GM23338 (cell line): Measurements from ENCODE around the gene EXOC1L. TPM values are rescaled to one million over a fixed set of nuclear protein-coding genes. Genes with fewer than 3 reads are reported as not detected.

Experiments
- ATAC-seq: fragments of 200-7000 bp; cut with Tn5 transposase; 3 replicates; pipeline ENCODE4 v1.9.1; 2020
- DNase-seq: peaks from one replicate; pipeline ENCODE4 v3.0.0-alpha.2; 2015; ENCODE audit warnings: low spot score
- H2AFZ ChIP-seq: fragments of 200-600 bp; sonication (generic); 2 replicates; pipeline ENCODE4 v1.8.0; 2016; ENCODE audit warnings: antibody characterized with exemption, mild to moderate bottlenecking, moderate library complexity
- H3F3A ChIP-seq: fragments of 200-600 bp; sonication (generic); replicated peaks from 2 replicates; pipeline ENCODE4 v1.8.0; 2017; ENCODE audit warnings: antibody characterized with exemption, mixed run types, low read depth
- H3K27ac ChIP-seq: fragments of 200-600 bp; sonication (generic); 2 replicates; pipeline ENCODE4 v1.6.1; 2016; ENCODE audit warnings: low read depth
- H3K27me3 ChIP-seq: fragments of 200-600 bp; sonication (generic); 2 replicates; pipeline ENCODE4 v1.8.0; 2016; ENCODE audit warnings: mild to moderate bottlenecking, mixed run types, moderate library complexity; ENCODE audit not compliant: insufficient read depth
- H3K36me3 ChIP-seq: fragments of 200-600 bp; sonication (generic); 2 replicates; pipeline ENCODE4 v1.8.0; 2016; ENCODE audit warnings: mild to moderate bottlenecking; ENCODE audit not compliant: insufficient read depth
- H3K4me1 ChIP-seq: fragments of 200-600 bp; sonication (generic); 2 replicates; pipeline ENCODE4 v1.8.0; 2016; ENCODE audit warnings: mild to moderate bottlenecking, moderate library complexity; ENCODE audit not compliant: insufficient read depth
- H3K4me2 ChIP-seq: fragments of 200-600 bp; sonication (generic); 2 replicates; pipeline ENCODE4 v1.7.1; 2017; ENCODE audit warnings: mixed run types
- H3K4me3 ChIP-seq: fragments of 200-600 bp; sonication (generic); 2 replicates; pipeline ENCODE4 v1.6.1; 2016; ENCODE audit warnings: mixed run types
- H3K79me2 ChIP-seq: fragments of 200-600 bp; sonication (generic); replicated peaks from 2 replicates; pipeline ENCODE4 v1.8.0; 2017; ENCODE audit warnings: mild to moderate bottlenecking; ENCODE audit not compliant: insufficient read depth
- H3K9me2 ChIP-seq: fragments of 200-600 bp; sonication (generic); 2 replicates; pipeline ENCODE4 v1.8.0; 2017; ENCODE audit not compliant: insufficient read depth
- H4K20me1 ChIP-seq: fragments of 200-600 bp; sonication (generic); replicated peaks from 2 replicates; pipeline ENCODE4 v1.8.0; 2017; ENCODE audit warnings: mild to moderate bottlenecking; ENCODE audit not compliant: insufficient read depth
- H3K27ac Mint-ChIP-seq: 2 replicates; pipeline ENCODE4 v1.8.0; 2020; ENCODE audit warnings: inconsistent platforms, mild to moderate bottlenecking, moderate library complexity, mixed read lengths
- H3K27me3 Mint-ChIP-seq: 3 replicates; pipeline ENCODE4 v1.8.0; 2022; ENCODE audit warnings: low read depth, mild to moderate bottlenecking, moderate library complexity, mixed read lengths, inconsistent platforms; ENCODE audit not compliant: insufficient read depth, poor library complexity
- H3K36me3 Mint-ChIP-seq: 3 replicates; pipeline ENCODE4 v1.8.0; 2021; ENCODE audit warnings: low read depth, mild to moderate bottlenecking, inconsistent platforms, moderate library complexity, mixed read lengths
- H3K4me1 Mint-ChIP-seq: 3 replicates; pipeline ENCODE4 v1.8.0; 2020; ENCODE audit warnings: mild to moderate bottlenecking, inconsistent platforms, mixed read lengths
- H3K4me3 Mint-ChIP-seq: 3 replicates; pipeline ENCODE4 v1.8.0; 2021; ENCODE audit warnings: moderate library complexity, mild to moderate bottlenecking, inconsistent platforms, mixed read lengths
- H3K9me3 Mint-ChIP-seq: 3 replicates; pipeline ENCODE4 v1.8.0; 2020; ENCODE audit warnings: moderate library complexity, mild to moderate bottlenecking, inconsistent platforms, mixed read lengths
- CREB1 ChIP-seq: fragments of 250-450 bp; sonication (Bioruptor Pico); IDR thresholded peaks from 2 replicates; pipeline ENCODE4 v1.5.0; 2020; ENCODE audit warnings: low read depth, mild to moderate bottlenecking, moderate library complexity
- EZH2phosphoT487 ChIP-seq: fragments of 200-600 bp; sonication (generic); IDR thresholded peaks from one replicate; pipeline ENCODE4 v1.8.1; 2018; ENCODE audit warnings: antibody characterized with exemption; ENCODE audit not compliant: unreplicated experiment
- JUNB ChIP-seq: IDR thresholded peaks from one replicate; pipeline ENCODE4 v1.6.1; 2016; ENCODE audit warnings: antibody characterized with exemption; ENCODE audit not compliant: unreplicated experiment
- POLR2AphosphoS5 ChIP-seq: IDR thresholded peaks from 2 replicates; pipeline ENCODE4 v1.6.1; 2016; ENCODE audit warnings: antibody characterized with exemption, low read depth
- STAT1 ChIP-seq: IDR thresholded peaks from one replicate; pipeline ENCODE4 v1.6.1; 2016; ENCODE audit warnings: antibody characterized with exemption; ENCODE audit not compliant: unreplicated experiment
- ZNF114 ChIP-seq: fragments of 250-450 bp; sonication (Bioruptor Pico); IDR thresholded peaks from 2 replicates; pipeline ENCODE4 v1.5.0; 2020; ENCODE audit warnings: mild to moderate bottlenecking, moderate library complexity
- polyA plus RNA-seq: library from polyadenylated mRNA; unstranded; fragments of >200 nt; fragmentation: Nextera tagmentation; extraction: Ambion mirVana; gene quantifications from 2 replicates; pipeline ENCODE4 v1.2.1, GENCODE V29; 2016
- total RNA-seq: library from RNA; depleted of rRNA; stranded (reverse); fragments of >200 nt; shearing (Covaris generic); gene quantifications from 2 replicates; pipeline ENCODE4 v1.2.3, GENCODE V29; 2014
- TF ChIP-seq, protein P1 (sequence below): IDR thresholded peaks from 2 replicates; pipeline ENCODE4 v1.6.1; 2016; ENCODE audit warnings: antibody characterized with exemption
- TF ChIP-seq, protein P2 (sequence below): IDR thresholded peaks from one replicate; pipeline ENCODE4 v1.6.1; 2018; ENCODE audit warnings: antibody characterized with exemption; ENCODE audit not compliant: unreplicated experiment

The EXOC1L gene
- total and polyA plus RNA-seq, 2 experiments from 2014 or later: not detected

DNA sequence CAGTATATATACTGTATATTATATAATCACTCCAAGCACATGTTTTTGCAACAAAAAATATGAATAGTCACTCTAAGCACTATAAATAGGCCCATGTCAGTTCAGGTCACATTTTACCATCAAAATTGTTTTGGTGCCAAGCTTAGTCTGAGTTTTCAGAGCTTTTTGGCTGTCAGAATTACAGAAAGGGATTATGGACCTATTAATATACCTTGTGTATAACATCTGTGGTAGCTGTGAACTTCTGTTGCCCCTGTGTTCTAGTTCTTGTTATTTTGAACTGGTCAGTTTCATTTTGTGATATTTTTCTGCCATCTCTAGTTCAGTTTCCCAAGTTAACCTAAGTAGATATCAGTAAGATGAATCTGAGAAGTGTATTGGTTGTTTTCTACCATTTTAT is 56.8 kb downstream of the EXOC1L start:
- H3K4me1 ChIP-seq: no peaks in the 10 kb centered on the region
- no peaks in the 10 kb centered on the region for H3K27me3 Mint-ChIP-seq
- H2AFZ ChIP-seq: no peak overlapping the region
- no peaks in the 10 kb centered on the region for H4K20me1 ChIP-seq
- H3K9me2 ChIP-seq: no peaks in the 10 kb centered on the region
- TF ChIP-seq CREB1: no peak
- no peak for TF ChIP-seq JUNB
- no peak for TF ChIP-seq EZH2phosphoT487
- TF ChIP-seq ZNF114 (CRISPR knock-in tag): no peak
- TF ChIP-seq, protein P1, sequence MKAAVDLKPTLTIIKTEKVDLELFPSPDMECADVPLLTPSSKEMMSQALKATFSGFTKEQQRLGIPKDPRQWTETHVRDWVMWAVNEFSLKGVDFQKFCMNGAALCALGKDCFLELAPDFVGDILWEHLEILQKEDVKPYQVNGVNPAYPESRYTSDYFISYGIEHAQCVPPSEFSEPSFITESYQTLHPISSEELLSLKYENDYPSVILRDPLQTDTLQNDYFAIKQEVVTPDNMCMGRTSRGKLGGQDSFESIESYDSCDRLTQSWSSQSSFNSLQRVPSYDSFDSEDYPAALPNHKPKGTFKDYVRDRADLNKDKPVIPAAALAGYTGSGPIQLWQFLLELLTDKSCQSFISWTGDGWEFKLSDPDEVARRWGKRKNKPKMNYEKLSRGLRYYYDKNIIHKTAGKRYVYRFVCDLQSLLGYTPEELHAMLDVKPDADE: no peak
- TF ChIP-seq, protein P2, sequence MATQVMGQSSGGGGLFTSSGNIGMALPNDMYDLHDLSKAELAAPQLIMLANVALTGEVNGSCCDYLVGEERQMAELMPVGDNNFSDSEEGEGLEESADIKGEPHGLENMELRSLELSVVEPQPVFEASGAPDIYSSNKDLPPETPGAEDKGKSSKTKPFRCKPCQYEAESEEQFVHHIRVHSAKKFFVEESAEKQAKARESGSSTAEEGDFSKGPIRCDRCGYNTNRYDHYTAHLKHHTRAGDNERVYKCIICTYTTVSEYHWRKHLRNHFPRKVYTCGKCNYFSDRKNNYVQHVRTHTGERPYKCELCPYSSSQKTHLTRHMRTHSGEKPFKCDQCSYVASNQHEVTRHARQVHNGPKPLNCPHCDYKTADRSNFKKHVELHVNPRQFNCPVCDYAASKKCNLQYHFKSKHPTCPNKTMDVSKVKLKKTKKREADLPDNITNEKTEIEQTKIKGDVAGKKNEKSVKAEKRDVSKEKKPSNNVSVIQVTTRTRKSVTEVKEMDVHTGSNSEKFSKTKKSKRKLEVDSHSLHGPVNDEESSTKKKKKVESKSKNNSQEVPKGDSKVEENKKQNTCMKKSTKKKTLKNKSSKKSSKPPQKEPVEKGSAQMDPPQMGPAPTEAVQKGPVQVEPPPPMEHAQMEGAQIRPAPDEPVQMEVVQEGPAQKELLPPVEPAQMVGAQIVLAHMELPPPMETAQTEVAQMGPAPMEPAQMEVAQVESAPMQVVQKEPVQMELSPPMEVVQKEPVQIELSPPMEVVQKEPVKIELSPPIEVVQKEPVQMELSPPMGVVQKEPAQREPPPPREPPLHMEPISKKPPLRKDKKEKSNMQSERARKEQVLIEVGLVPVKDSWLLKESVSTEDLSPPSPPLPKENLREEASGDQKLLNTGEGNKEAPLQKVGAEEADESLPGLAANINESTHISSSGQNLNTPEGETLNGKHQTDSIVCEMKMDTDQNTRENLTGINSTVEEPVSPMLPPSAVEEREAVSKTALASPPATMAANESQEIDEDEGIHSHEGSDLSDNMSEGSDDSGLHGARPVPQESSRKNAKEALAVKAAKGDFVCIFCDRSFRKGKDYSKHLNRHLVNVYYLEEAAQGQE: no peak
- no peak for TF ChIP-seq POLR2AphosphoS5
- TF ChIP-seq STAT1: no peak
- no peak overlapping the region for H3K4me2 ChIP-seq
- H3K27ac ChIP-seq: no peak overlapping the region
- no peak overlapping the region for H3K4me3 Mint-ChIP-seq
- H3F3A ChIP-seq: no peaks in the 10 kb centered on the region
- no peak overlapping the region for H3K27ac Mint-ChIP-seq
- H3K36me3 Mint-ChIP-seq: peaks cover 10% of the 10 kb centered on the region
- H3K36me3 ChIP-seq: no peaks in the 10 kb centered on the region; the same call in 1 of the 2 replicates
- no peaks in the 10 kb centered on the region for H3K9me3 Mint-ChIP-seq
- H3K4me1 Mint-ChIP-seq: peaks cover 3% of the 10 kb centered on the region; the same call in 2 of the 3 replicates
- no peaks in the 10 kb centered on the region for H3K27me3 ChIP-seq
- ATAC-seq (no peak), DNase-seq (no peak)
- no peaks in the 10 kb centered on the region for H3K79me2 ChIP-seq
- no peak overlapping the region for H3K4me3 ChIP-seq

DNA sequence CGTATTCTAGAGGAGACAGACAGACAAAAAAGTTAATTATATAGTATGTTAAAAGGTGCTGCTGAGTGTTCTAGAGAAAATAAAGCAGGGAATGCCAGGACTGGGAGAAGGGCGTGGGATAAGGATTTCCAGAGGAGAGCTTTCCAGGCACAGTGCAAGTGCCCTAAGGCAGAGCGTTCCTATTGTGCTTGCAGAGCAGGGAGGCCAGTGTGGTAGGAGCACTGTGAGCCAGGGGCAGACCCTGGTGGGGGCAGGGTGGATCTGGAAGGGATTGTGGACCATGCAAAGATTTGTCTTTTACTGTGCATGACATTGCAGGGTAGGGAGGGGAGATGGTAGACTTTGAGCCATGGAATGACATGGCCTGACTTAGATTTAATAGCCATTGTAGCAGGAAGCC is 59.6 kb downstream of the EXOC1L start:
- TF ChIP-seq, protein P1: no peak

More for the DNA sequence above, 59.6 kb downstream of the EXOC1L start:
- Histone ChIP-seq H3K36me3 (no peaks in the 10 kb centered on the region; the same call in 1 of the 2 replicates), H3K27me3 (no peaks in the 10 kb centered on the region), H3K4me1 (no peaks in the 10 kb centered on the region), H2AFZ (no peak overlapping the region), H4K20me1 (no peaks in the 10 kb centered on the region; the same call in 1 of the 2 replicates), H3K27ac (no peak overlapping the region), H3F3A (no peaks in the 10 kb centered on the region), H3K79me2 (no peaks in the 10 kb centered on the region), H3K9me2 (no peaks in the 10 kb centered on the region), H3K4me2 (no peak overlapping the region), H3K4me3 (no peak overlapping the region)
- H3K27ac Mint-ChIP-seq: no peak overlapping the region
- H3K4me1 Mint-ChIP-seq: peaks cover 5% of the 10 kb centered on the region; the same call in 2 of the 3 replicates
- ATAC-seq: peak; percentile 53
- no peaks in the 10 kb centered on the region for H3K9me3 Mint-ChIP-seq
- no peak overlapping the region for H3K4me3 Mint-ChIP-seq
- DNase-seq: no peak
- no peaks in the 10 kb centered on the region for H3K27me3 Mint-ChIP-seq
- peaks cover 19% of the 10 kb centered on the region for H3K36me3 Mint-ChIP-seq
